OCI-LY1 (cell line): ENCODE results near the gene GNA14.

Experiments
- EZH2 ChIP-seq: fragments of 200-600 bp; sonication (generic), shearing (Covaris generic); IDR thresholded peaks from 2 replicates; pipeline ENCODE4 v1.8.0; 2017; ENCODE audit warnings: borderline replicate concordance, mixed run types, mild to moderate bottlenecking, antibody characterized with exemption, low read length, moderate library complexity, mixed read lengths
- TF ChIP-seq, protein P1 (sequence below): fragments of 200-600 bp; sonication (generic), shearing (Covaris generic); IDR thresholded peaks from 2 replicates; pipeline ENCODE4 v1.5.1; 2017; ENCODE audit warnings: mild to moderate bottlenecking, antibody characterized with exemption, low read length, moderate library complexity, mixed read lengths

DNA sequence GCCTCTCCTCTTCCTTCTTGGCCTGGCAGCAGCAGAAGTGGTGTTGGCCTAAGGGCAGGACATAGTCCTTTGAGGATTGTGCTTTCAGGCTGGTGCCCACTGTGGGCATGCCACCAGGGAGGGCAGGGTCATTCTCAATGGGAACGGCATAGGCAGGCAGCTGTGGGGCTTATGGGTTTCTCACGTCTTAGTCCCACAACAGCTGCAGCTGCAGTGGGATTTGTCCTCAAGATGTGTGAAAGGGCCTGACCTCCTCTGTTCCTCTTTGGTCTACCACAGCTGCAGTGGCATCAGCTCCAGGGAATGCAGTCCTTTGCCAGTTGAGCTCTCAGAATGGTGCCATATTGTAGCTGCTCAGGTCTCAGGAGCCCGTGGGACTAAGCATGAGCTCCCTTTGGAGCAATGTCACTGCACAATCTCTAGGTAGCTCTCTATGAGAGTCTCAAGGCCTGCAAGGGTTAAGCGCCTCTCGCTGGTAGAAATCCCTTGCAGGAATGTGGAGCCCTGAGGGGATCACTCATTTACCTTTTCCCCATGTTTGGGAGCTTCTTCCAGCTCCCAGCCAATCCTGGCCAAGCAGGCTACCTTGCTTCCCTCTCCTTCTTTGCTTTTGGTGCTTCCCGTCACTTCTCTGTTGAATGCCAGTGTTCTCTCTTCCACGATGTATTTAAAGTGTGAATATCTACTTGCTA, 104.8 kb downstream of the GNA14 start:
- TF ChIP-seq, protein P1, sequence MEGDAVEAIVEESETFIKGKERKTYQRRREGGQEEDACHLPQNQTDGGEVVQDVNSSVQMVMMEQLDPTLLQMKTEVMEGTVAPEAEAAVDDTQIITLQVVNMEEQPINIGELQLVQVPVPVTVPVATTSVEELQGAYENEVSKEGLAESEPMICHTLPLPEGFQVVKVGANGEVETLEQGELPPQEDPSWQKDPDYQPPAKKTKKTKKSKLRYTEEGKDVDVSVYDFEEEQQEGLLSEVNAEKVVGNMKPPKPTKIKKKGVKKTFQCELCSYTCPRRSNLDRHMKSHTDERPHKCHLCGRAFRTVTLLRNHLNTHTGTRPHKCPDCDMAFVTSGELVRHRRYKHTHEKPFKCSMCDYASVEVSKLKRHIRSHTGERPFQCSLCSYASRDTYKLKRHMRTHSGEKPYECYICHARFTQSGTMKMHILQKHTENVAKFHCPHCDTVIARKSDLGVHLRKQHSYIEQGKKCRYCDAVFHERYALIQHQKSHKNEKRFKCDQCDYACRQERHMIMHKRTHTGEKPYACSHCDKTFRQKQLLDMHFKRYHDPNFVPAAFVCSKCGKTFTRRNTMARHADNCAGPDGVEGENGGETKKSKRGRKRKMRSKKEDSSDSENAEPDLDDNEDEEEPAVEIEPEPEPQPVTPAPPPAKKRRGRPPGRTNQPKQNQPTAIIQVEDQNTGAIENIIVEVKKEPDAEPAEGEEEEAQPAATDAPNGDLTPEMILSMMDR, result no peak
- no peak for TF ChIP-seq EZH2
